Activated T-helper 1 cell treated with anti-CD3 and anti-CD28 coated beads, Interleukin-12 subunit alpha, Interleukin-12 subunit beta, Interleukin-2, Interleukin-4 antibody, amounts not matched to agents 30 ng/mL and 10 ng/mL and 1 ng/mL, durations not matched to agents 14 hours and 24 hours and 36 hours (primary cell): ENCODE results near the gene NKG7. TPM values are rescaled to one million over a fixed set of nuclear protein-coding genes. Genes with fewer than 3 reads are reported as not detected.

Source experiments
- DNase-seq: peaks from one replicate; pipeline ENCODE4 v3.0.0; 2021; ENCODE audit warnings: low spot score
- H3K27ac Mint-ChIP-seq: one replicate; pipeline ENCODE4 v1.8.0; 2021; ENCODE audit warnings: mild to moderate bottlenecking, mixed read lengths
- H3K27me3 Mint-ChIP-seq: one replicate; pipeline ENCODE4 v1.8.0; 2022; ENCODE audit warnings: mild to moderate bottlenecking, moderate library complexity, mixed read lengths; ENCODE audit not compliant: insufficient read depth
- H3K36me3 Mint-ChIP-seq: one replicate; pipeline ENCODE4 v1.8.0; 2021; ENCODE audit warnings: low read depth, mixed read lengths
- H3K4me1 Mint-ChIP-seq: one replicate; pipeline ENCODE4 v1.8.0; 2021; ENCODE audit warnings: low read depth, mixed read lengths
- H3K4me3 Mint-ChIP-seq: one replicate; pipeline ENCODE4 v1.8.0; 2021; ENCODE audit warnings: mild to moderate bottlenecking, moderate library complexity, mixed read lengths
- H3K9me3 Mint-ChIP-seq: one replicate; pipeline ENCODE4 v1.8.0; 2021; ENCODE audit warnings: mixed read lengths
- intact Hi-C: fragments of 100-400 bp; cut with micrococcal nuclease; formaldehyde crosslinking; loops from one replicate; pipeline ENCODE4 v1.15.1; 2024
- total RNA-seq: library from RNA; stranded (reverse); gene quantifications from 2 replicates; pipeline ENCODE4 v1.2.3, GENCODE V29; 2022

Gene NKG7
- total RNA-seq, 1 donor from 2014 or later, result 393 TPM

- peaks cover 31% of the 10 kb centered on the region for H3K36me3 Mint-ChIP-seq
- H3K9me3 Mint-ChIP-seq, result no peaks in the 10 kb centered on the region
- peaks cover 60% of the 10 kb centered on the region for H3K4me1 Mint-ChIP-seq
- peak within 1 kb of the TSS; percentile 98 for H3K4me3 Mint-ChIP-seq
- intact Hi-C loops, result loop anchor here (2.0 to 5.0 kb wide), 2 partner anchors 41 to 1037 kb away; partner anchors contain the start of gene KCNC3
- peak within 1 kb of the TSS; percentile 96 for H3K27ac Mint-ChIP-seq
- no peak for DNase-seq
- no peaks in the 10 kb centered on the region for H3K27me3 Mint-ChIP-seq
Observed at GRCh38 chr19:51365965-51366388, 6.5 kb downstream of the NKG7 start, which contains the start of gene ETFB. Gene ETFB, minus strand, starts transcription at chr19:51366388. Its CDS starts 62 bp downstream, at chr19:51366326.

GRCh38 chr19:51365211-51365964, 7.1 kb downstream of the NKG7 start:
- Mint-ChIP-seq H3K9me3 (no peaks in the 10 kb centered on the region), H3K4me3 (peak overlapping the region; percentile 98), H3K36me3 (peaks cover 26% of the 10 kb centered on the region), H3K27me3 (no peaks in the 10 kb centered on the region), H3K4me1 (peaks cover 54% of the 10 kb centered on the region), H3K27ac (peak overlapping the region; percentile 96)
- intact Hi-C loops, result loop anchor here (5.0 kb wide), 1 partner anchor 42 kb away; no protein-coding TSS in a partner anchor
- no peak for DNase-seq

GRCh38 chr19:51364200-51365106, 8.0 kb downstream of the NKG7 start:
- intact Hi-C loops, result loop anchor here (5.0 kb wide), 1 partner anchor 43 kb away; no protein-coding TSS in a partner anchor
- peak overlapping the region; percentile 76 for H3K27ac Mint-ChIP-seq

GRCh38 chr19:51361239-51361638, 11.2 kb downstream of the NKG7 start:
- H3K9me3 Mint-ChIP-seq, result no peaks in the 10 kb centered on the region
- H3K36me3 Mint-ChIP-seq, result peaks cover 25% of the 10 kb centered on the region
- DNase-seq, result no peak
- H3K27ac Mint-ChIP-seq, result no peak overlapping the region
- H3K27me3 Mint-ChIP-seq, result no peaks in the 10 kb centered on the region
- intact Hi-C loops, result no loop called here
- no peak overlapping the region for H3K4me3 Mint-ChIP-seq
- H3K4me1 Mint-ChIP-seq, result peaks cover 52% of the 10 kb centered on the region

More at GRCh38 chr19:51364200-51365106, 8.0 kb downstream of the NKG7 start:
- H3K4me1 Mint-ChIP-seq, result peaks cover 52% of the 10 kb centered on the region
- H3K4me3 Mint-ChIP-seq, result peak overlapping the region; percentile 75
- H3K9me3 Mint-ChIP-seq, result no peaks in the 10 kb centered on the region
- no peak for DNase-seq
- peaks cover 23% of the 10 kb centered on the region for H3K36me3 Mint-ChIP-seq
- no peaks in the 10 kb centered on the region for H3K27me3 Mint-ChIP-seq

- Mint-ChIP-seq H3K27me3 (no peaks in the 10 kb centered on the region), H3K4me1 (peaks cover 53% of the 10 kb centered on the region), H3K4me3 (no peak overlapping the region), H3K27ac (peak overlapping the region; percentile 52), H3K36me3 (peaks cover 29% of the 10 kb centered on the region), H3K9me3 (no peaks in the 10 kb centered on the region)
- intact Hi-C loops, result no loop called here
- DNase-seq, result no peak
Observed at GRCh38 chr19:51359294-51359693, 13.2 kb downstream of the NKG7 start.

GRCh38 chr19:51357952-51358351, 14.5 kb downstream of the NKG7 start:
- Mint-ChIP-seq H3K9me3 (no peaks in the 10 kb centered on the region), H3K27ac (peak overlapping the region; percentile 34), H3K36me3 (peaks cover 21% of the 10 kb centered on the region), H3K27me3 (no peaks in the 10 kb centered on the region), H3K4me3 (no peak overlapping the region), H3K4me1 (peaks cover 40% of the 10 kb centered on the region)
- intact Hi-C loops, result no loop called here
- DNase-seq, result no peak

- Mint-ChIP-seq H3K27ac (peak overlapping the region; percentile 12), H3K27me3 (no peaks in the 10 kb centered on the region), H3K4me1 (peaks cover 28% of the 10 kb centered on the region), H3K4me3 (no peak overlapping the region), H3K9me3 (no peaks in the 10 kb centered on the region), H3K36me3 (peaks cover 26% of the 10 kb centered on the region)
- DNase-seq, result no peak
- intact Hi-C loops, result no loop called here
Observed at GRCh38 chr19:51356159-51356801, 16.2 kb downstream of the NKG7 start.

- H3K4me1 Mint-ChIP-seq, result peaks cover 28% of the 10 kb centered on the region
- H3K36me3 Mint-ChIP-seq, result peaks cover 35% of the 10 kb centered on the region
- H3K9me3 Mint-ChIP-seq, result no peaks in the 10 kb centered on the region
- DNase-seq, result no peak
- H3K4me3 Mint-ChIP-seq, result no peak overlapping the region
- intact Hi-C loops, result no loop called here
- H3K27me3 Mint-ChIP-seq, result no peaks in the 10 kb centered on the region
- peak overlapping the region; percentile 80 for H3K27ac Mint-ChIP-seq
Observed at GRCh38 chr19:51354742-51355148, 17.7 kb downstream of the NKG7 start.

- H3K9me3 Mint-ChIP-seq, result no peaks in the 10 kb centered on the region
- intact Hi-C loops, result no loop called here
- no peak overlapping the region for H3K4me3 Mint-ChIP-seq
- peak overlapping the region; percentile 7 for H3K27ac Mint-ChIP-seq
- peaks cover 35% of the 10 kb centered on the region for H3K36me3 Mint-ChIP-seq
- H3K4me1 Mint-ChIP-seq, result peaks cover 24% of the 10 kb centered on the region
- no peak for DNase-seq
- no peaks in the 10 kb centered on the region for H3K27me3 Mint-ChIP-seq
Observed at GRCh38 chr19:51354103-51354741, 18.2 kb downstream of the NKG7 start.

- H3K9me3 Mint-ChIP-seq, result no peaks in the 10 kb centered on the region
- no peaks in the 10 kb centered on the region for H3K27me3 Mint-ChIP-seq
- no peak for DNase-seq
- peaks cover 35% of the 10 kb centered on the region for H3K36me3 Mint-ChIP-seq
- no peak overlapping the region for H3K4me3 Mint-ChIP-seq
- intact Hi-C loops, result no loop called here
- peaks cover 22% of the 10 kb centered on the region for H3K4me1 Mint-ChIP-seq
- H3K27ac Mint-ChIP-seq, result no peak overlapping the region
Observed at GRCh38 chr19:51352783-51353360, 19.6 kb downstream of the NKG7 start.

- DNase-seq, result no peak
- Mint-ChIP-seq H3K4me3 (no peak overlapping the region), H3K27me3 (no peaks in the 10 kb centered on the region), H3K9me3 (no peaks in the 10 kb centered on the region), H3K36me3 (peaks cover 37% of the 10 kb centered on the region), H3K27ac (no peak overlapping the region), H3K4me1 (peaks cover 14% of the 10 kb centered on the region)
- intact Hi-C loops, result no loop called here
Observed at GRCh38 chr19:51351266-51351990, 21.0 kb downstream of the NKG7 start.
